GM19438 (cell line): ENCODE results near the gene FARP1.
"Not testable (repeated sequence)": the region's sequence is repeated elsewhere in the genome, so short reads cannot be mapped to it uniquely, and the experiment has no call there.

Source experiments
- ATAC-seq: cut with Tn5 transposase; IDR thresholded peaks from one replicate; pipeline ENCODE4 v1.9.1; 2021; ENCODE audit warnings: low read depth; ENCODE audit not compliant: unreplicated experiment

FARP1 gene

DNA sequence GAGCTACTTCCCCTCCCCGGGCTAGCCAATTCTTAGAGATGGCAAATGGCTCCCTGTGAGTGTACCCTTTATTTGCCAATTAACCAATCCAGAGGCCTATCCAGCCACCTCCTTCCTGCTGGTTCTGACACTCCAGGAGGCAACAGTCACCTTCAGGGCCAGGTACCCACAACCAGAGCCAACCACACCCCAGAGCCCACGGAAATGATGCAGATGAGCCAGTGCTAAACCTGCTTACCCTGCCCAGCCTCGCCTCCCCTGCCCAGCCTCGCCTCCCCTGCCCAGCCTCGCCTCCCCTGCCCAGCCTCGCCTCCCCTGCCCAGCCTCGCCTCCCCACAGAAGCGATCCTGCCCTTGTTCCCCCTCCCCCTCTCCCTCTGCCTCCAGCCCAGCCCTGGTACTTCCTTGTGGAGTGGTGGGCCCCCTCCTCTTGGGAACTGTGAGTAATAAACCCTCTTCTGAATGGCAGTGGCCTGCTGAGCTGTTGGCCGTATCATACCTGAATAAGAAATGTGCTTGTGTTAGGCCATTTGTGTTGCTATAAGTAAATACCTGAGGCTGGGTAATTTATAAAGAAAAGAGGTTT, 207.9 kb downstream of the FARP1 start:
- ATAC-seq = no peak

DNA sequence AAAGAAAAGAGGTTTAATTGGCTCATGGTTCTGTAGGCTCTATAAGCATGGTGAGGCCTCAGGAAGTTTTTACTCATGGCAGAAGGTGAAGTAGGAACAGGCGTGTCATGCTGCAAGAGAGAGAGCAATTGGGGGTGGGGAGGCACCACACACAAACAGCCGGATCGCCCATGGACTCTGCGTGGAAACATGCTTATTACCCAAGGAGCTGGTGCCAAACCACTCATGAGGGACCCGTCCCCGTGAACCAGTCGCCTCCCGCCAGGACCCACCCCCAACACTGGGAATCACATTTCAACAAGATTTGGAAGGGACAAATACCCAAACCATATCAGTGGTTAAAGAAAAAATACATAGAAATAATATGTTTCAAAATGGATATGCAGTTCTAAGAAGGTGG, 208.7 kb downstream of the FARP1 start:
- ATAC-seq = no peak

GRCh38 chr13:98352226-98352625, 209.3 kb downstream of the FARP1 start:
- no peak for ATAC-seq

DNA sequence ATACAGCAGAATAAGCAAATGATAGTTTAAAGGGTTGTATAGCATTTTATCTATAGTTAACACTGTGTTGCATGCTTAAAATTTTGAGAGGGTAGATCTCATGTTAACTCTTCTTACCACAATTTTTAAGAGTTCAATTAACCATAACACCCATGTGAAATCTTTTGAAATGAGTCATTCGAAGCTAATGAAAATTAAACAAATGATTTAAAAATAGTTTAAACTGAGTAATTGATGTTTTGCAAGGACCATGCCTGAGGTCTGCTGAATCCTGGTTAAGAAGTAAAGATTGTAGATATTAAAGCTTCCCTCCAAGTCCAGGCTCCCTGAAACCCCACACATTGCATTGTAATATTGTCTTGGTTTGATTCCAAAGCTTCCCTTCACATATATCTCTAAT, 210.9 kb downstream of the FARP1 start:
- ATAC-seq = no peak

- ATAC-seq = no peak
Observed at GRCh38 chr13:98358937-98359336, 216.0 kb downstream of the FARP1 start.

DNA sequence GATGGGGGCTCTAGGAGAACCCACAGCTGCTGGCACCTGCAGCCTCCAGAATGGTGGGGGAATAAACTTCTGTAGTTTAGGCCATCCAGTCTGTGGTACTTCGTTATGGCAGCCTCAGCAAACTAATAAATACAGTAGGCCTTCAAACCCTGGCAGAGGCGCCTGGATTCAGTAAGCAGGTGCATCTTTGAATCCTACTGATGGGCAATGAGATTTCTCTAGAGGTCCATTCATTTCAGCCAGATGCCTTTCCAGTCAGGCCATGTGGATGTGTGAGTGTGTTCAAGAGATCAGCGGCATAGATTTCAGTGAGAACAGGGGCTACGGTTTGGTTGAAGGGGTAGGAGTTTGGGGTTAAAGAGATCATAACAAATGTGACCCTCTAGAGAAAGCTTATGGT, 217.7 kb downstream of the FARP1 start:
- ATAC-seq = no peak

GRCh38 chr13:98363326-98363725, 220.4 kb downstream of the FARP1 start:
- ATAC-seq = no peak

GRCh38 chr13:98364179-98364578, 221.3 kb downstream of the FARP1 start:
- no peak for ATAC-seq

- no peak for ATAC-seq
Observed at GRCh38 chr13:98364647-98365046, 221.8 kb downstream of the FARP1 start.

- ATAC-seq = no peak
Observed at GRCh38 chr13:98365302-98365701, 222.4 kb downstream of the FARP1 start.

- no peak for ATAC-seq
Observed at GRCh38 chr13:98366010-98366409, 223.1 kb downstream of the FARP1 start.

- ATAC-seq = no peak
Observed at GRCh38 chr13:98366443-98366842, 223.5 kb downstream of the FARP1 start.

DNA sequence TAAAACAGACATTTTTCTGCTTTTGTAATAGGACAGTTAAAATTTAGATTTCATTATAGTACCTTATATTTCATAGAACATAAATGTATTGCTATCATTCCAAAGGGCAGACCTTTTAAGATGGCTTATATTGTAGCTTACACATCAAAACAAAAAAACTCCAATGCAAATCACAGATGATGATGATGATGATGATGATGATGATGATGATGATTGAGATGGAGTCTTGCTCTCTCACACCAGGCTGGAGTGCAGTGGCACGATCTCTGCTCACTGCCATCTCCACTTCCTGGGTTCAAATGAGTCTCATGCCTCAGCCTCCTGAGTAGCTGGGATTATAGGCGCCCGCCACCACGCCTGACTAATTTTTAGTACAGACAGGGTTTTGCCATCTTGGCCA, 224.1 kb downstream of the FARP1 start:
- no peak for ATAC-seq

GRCh38 chr13:98368019-98368418, 225.1 kb downstream of the FARP1 start:
- ATAC-seq = no peak

DNA sequence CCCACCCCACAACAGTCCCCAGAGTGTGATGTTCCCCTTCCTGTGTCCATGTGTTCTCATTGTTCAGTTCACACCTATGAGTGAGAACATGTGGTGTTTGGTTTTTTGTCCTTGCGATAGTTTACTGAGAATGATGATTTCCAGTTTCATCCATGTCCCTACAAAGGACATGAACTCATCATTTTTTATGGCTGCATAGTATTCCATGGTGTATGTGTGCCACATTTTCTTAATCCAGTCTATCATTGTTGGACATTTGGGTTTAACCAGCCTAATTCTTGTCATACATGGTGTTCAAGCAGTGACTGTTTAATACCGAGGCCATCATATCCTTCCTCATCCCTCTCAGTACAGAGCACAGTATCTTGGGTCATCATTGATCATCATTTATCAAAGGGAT, 226.6 kb downstream of the FARP1 start:
- not testable (repeated sequence) for ATAC-seq

DNA sequence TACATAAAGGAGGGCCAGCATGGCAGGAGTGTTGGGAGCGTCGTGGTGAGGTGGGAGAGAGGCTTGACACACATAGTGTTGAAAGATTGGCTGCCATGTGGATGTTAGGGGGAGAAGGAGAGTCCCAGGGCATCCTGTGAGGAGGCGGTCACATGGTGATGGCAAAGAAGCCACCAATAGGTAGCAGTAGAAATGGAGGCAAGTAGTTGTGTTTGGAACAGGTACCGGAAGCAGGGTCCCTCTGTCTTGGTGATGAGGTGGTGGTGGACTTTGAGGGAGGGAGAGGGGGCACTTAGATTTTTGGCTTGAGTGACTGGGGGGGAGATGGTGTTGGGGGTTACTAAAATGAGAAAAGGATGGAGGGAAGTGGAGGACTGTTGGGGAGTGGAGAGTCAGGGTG, 227.4 kb downstream of the FARP1 start:
- ATAC-seq = no peak

- no peak for ATAC-seq
Observed at GRCh38 chr13:98370806-98371515, 228.1 kb downstream of the FARP1 start.

DNA sequence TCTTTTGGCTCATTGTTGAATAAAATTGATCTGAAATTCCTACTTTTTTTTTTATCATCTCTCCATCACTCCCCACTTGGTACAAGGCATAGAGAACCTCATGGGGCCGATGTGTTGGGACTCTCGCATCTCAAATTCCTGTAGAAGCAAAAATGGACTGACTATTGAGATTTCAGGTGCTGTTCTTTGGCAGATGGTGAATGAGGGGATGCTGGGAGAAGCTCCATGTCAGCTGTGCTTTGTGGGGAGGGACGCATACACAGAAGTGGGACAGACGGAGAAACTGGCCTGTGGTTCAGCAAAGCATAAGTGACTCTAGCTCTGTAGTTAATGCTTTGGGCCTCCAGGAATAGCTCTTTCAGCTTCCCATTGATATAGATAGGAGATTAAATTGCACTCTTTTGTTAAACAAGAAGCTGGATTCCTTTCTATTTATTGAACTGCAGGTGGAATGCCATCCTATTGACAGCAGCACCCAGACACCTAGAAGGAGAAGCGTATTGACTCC, 228.7 kb downstream of the FARP1 start:
- ATAC-seq = no peak

- no peak for ATAC-seq
Observed at GRCh38 chr13:98372876-98373275, 230.0 kb downstream of the FARP1 start.

GRCh38 chr13:98374750-98375149, 231.9 kb downstream of the FARP1 start:
- no peak for ATAC-seq

DNA sequence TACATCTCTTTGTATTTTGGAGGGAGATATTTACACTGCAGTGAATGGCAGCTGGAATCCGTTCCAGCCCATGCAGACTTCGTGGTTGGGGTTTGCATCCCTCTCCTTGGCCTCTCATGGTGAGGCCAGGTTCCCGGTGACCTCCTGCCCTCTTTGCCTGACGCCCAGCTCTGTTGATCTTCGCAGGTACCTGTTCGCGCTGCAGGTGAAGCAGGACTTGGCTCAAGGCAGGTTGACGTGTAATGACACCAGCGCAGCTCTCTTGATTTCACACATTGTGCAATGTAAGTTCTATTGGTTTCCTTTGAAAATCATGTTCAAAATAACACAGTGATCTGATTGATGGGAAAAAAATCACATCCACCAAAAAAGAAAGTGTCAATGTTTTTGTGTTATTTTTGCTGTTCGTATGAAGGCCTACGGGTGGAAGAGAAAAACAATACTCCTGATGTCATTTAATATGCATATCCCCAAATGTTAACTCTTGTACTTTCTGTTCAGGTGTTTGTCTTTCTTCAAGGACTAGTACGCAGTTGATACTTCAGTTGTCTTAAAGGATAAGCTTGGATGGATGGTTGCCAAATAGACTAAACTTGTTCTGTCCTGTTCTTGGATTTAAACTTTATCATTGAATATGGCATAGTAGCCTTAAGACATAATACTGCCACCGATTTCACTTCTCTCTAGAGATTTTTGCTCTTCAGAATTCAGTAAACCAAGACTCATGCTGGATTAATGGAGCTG, 234.9 kb downstream of the FARP1 start:
- no peak for ATAC-seq

DNA sequence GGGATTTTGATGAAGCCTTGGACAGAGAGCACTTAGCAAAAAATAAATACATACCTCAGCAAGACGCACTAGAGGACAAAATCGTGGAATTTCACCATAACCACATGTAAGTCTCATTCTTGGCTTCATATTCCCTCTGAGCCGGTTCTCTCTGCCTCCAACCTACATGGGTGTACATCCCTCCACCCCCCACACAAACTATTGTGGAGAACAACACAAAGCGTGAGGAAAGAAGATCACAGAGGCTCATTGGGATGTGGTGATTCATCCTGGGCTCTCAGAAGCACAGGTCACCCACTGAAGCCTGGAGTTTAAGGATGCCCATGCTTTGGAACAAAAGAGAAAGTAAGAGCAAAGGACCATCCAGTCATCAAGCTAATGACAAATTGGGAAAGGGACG, 241.8 kb downstream of the FARP1 start:
- no peak for ATAC-seq
